HL-60 (cell line): ENCODE measurements around the gene NKIRAS2.

Experiments used
- DNase-seq, 2 experiments: peaks; one replicate each; pipeline ENCODE4 v3.0.0-alpha.2; 2010 to 2020; ENCODE audit warnings: low read depth in 1 of 2, low spot score in 1 of 2
- H3K27ac ChIP-seq: fragments of 250-450 bp; sonication (Bioruptor Pico); replicated peaks from 2 replicates; pipeline ENCODE4 v1.5.1; 2020; ENCODE audit warnings: mild to moderate bottlenecking, moderate library complexity
- H3K27me3 ChIP-seq: fragments of 250-450 bp; sonication (Bioruptor Pico); 2 replicates; pipeline ENCODE4 v1.5.1; 2021; ENCODE audit warnings: mild to moderate bottlenecking, moderate library complexity; ENCODE audit not compliant: insufficient read depth, poor library complexity, severe bottlenecking
- H3K4me3 ChIP-seq: replicated peaks from 2 replicates; pipeline ENCODE4 v1.5.1; 2011; ENCODE audit warnings: mild to moderate bottlenecking, control low read depth, low read length; ENCODE audit not compliant: insufficient read depth
- GABPA ChIP-seq: IDR thresholded peaks from 2 replicates; pipeline ENCODE4 v1.6.1; 2012; ENCODE audit warnings: low read depth
- POLR2AphosphoS5 ChIP-seq: IDR thresholded peaks from 2 replicates; pipeline ENCODE4 v1.6.1; 2012; ENCODE audit warnings: low read depth
- SPI1 ChIP-seq: IDR thresholded peaks from 2 replicates; pipeline ENCODE4 v1.6.1; 2012; ENCODE audit warnings: low read depth, mild to moderate bottlenecking, borderline replicate concordance
- TF ChIP-seq, protein P1 (sequence below): IDR thresholded peaks from 2 replicates; pipeline ENCODE4 v1.6.1; 2012; ENCODE audit warnings: low read depth; ENCODE audit not compliant: insufficient replicate concordance
- TF ChIP-seq, protein P2 (sequence below): IDR thresholded peaks from one replicate; pipeline ENCODE4 v1.5.1; 2011; ENCODE audit warnings: low read length, control low read depth, inconsistent platforms; ENCODE audit not compliant: insufficient read depth

Gene NKIRAS2

DNA sequence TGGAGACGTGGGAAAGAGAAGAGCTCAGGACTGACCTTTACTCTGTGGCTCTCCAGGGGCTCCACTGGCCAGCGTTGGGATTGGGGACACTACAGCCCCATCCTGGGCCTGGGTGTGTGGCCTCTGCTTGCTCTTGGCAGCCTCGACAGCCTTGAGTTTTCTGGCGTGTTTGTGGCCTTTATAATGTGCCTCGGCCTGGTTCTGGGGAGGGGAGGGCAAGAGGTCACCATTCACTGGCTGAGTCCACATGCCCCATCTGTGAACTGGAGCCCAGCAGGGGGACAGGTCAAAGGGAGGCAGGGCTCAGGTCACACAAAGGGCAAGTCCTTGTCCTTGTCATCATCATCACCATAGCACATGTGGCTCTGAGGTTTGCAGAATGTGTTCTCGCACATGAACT, 11.7 kb downstream of the NKIRAS2 start:
- no peaks in the 10 kb centered on the region for H3K27me3 ChIP-seq
- TF ChIP-seq POLR2AphosphoS5: no peak
- no peak for TF ChIP-seq SPI1
- TF ChIP-seq, protein P1, sequence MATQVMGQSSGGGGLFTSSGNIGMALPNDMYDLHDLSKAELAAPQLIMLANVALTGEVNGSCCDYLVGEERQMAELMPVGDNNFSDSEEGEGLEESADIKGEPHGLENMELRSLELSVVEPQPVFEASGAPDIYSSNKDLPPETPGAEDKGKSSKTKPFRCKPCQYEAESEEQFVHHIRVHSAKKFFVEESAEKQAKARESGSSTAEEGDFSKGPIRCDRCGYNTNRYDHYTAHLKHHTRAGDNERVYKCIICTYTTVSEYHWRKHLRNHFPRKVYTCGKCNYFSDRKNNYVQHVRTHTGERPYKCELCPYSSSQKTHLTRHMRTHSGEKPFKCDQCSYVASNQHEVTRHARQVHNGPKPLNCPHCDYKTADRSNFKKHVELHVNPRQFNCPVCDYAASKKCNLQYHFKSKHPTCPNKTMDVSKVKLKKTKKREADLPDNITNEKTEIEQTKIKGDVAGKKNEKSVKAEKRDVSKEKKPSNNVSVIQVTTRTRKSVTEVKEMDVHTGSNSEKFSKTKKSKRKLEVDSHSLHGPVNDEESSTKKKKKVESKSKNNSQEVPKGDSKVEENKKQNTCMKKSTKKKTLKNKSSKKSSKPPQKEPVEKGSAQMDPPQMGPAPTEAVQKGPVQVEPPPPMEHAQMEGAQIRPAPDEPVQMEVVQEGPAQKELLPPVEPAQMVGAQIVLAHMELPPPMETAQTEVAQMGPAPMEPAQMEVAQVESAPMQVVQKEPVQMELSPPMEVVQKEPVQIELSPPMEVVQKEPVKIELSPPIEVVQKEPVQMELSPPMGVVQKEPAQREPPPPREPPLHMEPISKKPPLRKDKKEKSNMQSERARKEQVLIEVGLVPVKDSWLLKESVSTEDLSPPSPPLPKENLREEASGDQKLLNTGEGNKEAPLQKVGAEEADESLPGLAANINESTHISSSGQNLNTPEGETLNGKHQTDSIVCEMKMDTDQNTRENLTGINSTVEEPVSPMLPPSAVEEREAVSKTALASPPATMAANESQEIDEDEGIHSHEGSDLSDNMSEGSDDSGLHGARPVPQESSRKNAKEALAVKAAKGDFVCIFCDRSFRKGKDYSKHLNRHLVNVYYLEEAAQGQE: no peak
- TF ChIP-seq GABPA: no peak
- TF ChIP-seq, protein P2, sequence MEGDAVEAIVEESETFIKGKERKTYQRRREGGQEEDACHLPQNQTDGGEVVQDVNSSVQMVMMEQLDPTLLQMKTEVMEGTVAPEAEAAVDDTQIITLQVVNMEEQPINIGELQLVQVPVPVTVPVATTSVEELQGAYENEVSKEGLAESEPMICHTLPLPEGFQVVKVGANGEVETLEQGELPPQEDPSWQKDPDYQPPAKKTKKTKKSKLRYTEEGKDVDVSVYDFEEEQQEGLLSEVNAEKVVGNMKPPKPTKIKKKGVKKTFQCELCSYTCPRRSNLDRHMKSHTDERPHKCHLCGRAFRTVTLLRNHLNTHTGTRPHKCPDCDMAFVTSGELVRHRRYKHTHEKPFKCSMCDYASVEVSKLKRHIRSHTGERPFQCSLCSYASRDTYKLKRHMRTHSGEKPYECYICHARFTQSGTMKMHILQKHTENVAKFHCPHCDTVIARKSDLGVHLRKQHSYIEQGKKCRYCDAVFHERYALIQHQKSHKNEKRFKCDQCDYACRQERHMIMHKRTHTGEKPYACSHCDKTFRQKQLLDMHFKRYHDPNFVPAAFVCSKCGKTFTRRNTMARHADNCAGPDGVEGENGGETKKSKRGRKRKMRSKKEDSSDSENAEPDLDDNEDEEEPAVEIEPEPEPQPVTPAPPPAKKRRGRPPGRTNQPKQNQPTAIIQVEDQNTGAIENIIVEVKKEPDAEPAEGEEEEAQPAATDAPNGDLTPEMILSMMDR: no peak
- H3K4me3 ChIP-seq: no peak overlapping the region
- DNase-seq: no peak
- H3K27ac ChIP-seq: no peak overlapping the region

GRCh38 chr17:42034059-42034458, 14.2 kb downstream of the NKIRAS2 start:
- Histone ChIP-seq H3K27ac (no peak overlapping the region), H3K4me3 (no peak overlapping the region), H3K27me3 (no peaks in the 10 kb centered on the region)
- no peak for DNase-seq
- TF ChIP-seq, protein P2: no peak
- no peak for TF ChIP-seq SPI1
- TF ChIP-seq GABPA: no peak
- TF ChIP-seq, protein P1: no peak
- TF ChIP-seq POLR2AphosphoS5: no peak

DNA sequence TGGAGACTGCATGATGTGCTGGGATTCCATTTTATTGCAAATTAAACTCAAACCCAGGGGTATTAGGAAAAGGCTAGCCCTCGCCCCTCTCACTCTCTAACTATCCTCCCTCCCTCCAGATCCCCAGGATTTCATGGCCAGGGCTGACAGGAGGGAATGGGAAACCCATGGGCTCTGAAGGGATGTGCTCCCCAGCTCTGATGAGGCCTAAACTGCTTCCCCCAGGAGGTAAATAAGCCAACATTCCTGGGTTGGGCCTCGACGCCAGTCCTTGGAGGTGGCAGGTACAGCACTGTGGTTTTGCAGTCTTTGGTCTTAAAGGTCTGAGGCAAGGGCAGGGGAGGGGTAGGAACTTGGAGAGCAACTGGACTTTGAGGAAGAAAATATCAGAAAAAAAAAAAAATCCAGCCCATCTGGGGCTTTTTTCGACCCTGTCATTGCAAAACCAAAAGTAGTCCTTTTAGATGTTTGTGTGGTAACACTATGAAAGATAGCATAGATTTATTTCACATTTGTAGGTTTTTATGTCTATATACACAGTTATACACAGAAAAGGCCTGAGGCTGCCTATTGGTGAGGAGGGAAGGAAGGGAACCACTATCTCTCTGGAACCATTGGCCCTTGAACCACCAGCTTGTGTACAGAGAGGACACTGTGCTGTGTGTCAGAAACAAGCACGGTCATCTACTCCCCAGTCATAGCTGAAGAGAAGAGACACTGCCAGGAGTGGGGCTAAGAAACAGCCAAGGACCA, 18.5 kb downstream of the NKIRAS2 start:
- Histone ChIP-seq H3K4me3 (no peak overlapping the region), H3K27ac (no peak overlapping the region), H3K27me3 (no peaks in the 10 kb centered on the region)
- TF ChIP-seq, protein P1: no peak
- TF ChIP-seq SPI1 (no peak), POLR2AphosphoS5 (no peak), GABPA (no peak)
- TF ChIP-seq, protein P2: no peak
- no peak for DNase-seq
